K562 (cell line): ENCODE measurements around the gene GIPC3. TPM values are rescaled to one million over a fixed set of nuclear protein-coding genes. Genes with fewer than 3 reads are reported as not detected.

Experiments
- ATAC-seq: fragments of 200-7000 bp; cut with Tn5 transposase; 3 replicates; pipeline ENCODE4 v1.9.1; 2020; ENCODE audit warnings: moderate library complexity
- BruUV-seq: library from RNA; stranded (reverse); fragments of 400-500 nt; replicated peaks from 2 replicates; lab custom pipeline; 2021; lab: Mats Ljungman, UMichigan
- CTCF ChIA-PET: fragments of 300-600 bp; formaldehyde crosslinking; extraction: SDS; loops from one replicate; lab custom pipeline; 2021; ENCODE audit warnings: low intra/inter-chr PET ratio; lab: Yijun Ruan, JAX
- POLR2A ChIA-PET: fragments of 300-600, 350-650 bp; sonication (Branson Sonifier 250); formaldehyde crosslinking; extraction: SDS; loops from one replicate; lab custom pipeline; 2021; ENCODE audit warnings: antibody characterized with exemption, inconsistent platforms; lab: Yijun Ruan, JAX
- DNase-seq, 4 experiments: peaks; one replicate each; pipeline versions ENCODE4 v3.0.0 to v3.0.0-alpha.2; 2011 to 2018; ENCODE audit warnings: low spot score in 3 of 4, mixed read lengths in 3 of 4; ENCODE audit errors: extremely low read depth in 1 of 4
- FAIRE-seq: peaks from 2 replicates; lab custom pipeline; 2011; peaks lifted over from hg19 to GRCh38; lab: Jason Lieb, UNC
- H2AFZ ChIP-seq: 2 replicates; pipeline ENCODE4 v1.6.0; 2011; ENCODE audit warnings: low read depth, low read length, control low read depth, inconsistent platforms
- H3K27ac ChIP-seq: fragments of 200-600 bp; 3 replicates; pipeline ENCODE4 v1.8.0; 2011; ENCODE audit warnings: low read depth, mild to moderate bottlenecking, control low read depth, inconsistent platforms, low read length, moderate library complexity, mixed read lengths; ENCODE audit errors: extremely low read depth
- H3K27me3 ChIP-seq, 2 experiments: fragments of 300-600 bp in 1 of 2; 2 replicates in 1 of 2; 3 replicates in 1 of 2; pipeline versions ENCODE4 v1.6.0 to v1.8.0; 2011; ENCODE audit warnings: inconsistent platforms in 2 of 2, low read length in 2 of 2, mild to moderate bottlenecking in 1 of 2, mixed read lengths in 1 of 2, moderate library complexity in 1 of 2; ENCODE audit not compliant: control insufficient read depth in 2 of 2, insufficient read depth in 2 of 2
- H3K36me3 ChIP-seq: fragments of 300-600 bp; 3 replicates; pipeline ENCODE4 v1.8.0; 2011; ENCODE audit warnings: mild to moderate bottlenecking, low read length, inconsistent platforms; ENCODE audit not compliant: control insufficient read depth, insufficient read depth
- H3K4me1 ChIP-seq, 2 experiments: fragments of 200-600 bp in 1 of 2; replicated peaks in 1 of 2; 2 replicates in 1 of 2; 3 replicates in 1 of 2; pipeline versions ENCODE4 v1.5.1 to v1.8.0; 2011; ENCODE audit warnings: inconsistent platforms in 2 of 2, low read length in 2 of 2, mild to moderate bottlenecking in 1 of 2, mixed read lengths in 1 of 2, moderate library complexity in 1 of 2; ENCODE audit not compliant: control insufficient read depth in 2 of 2, insufficient read depth in 2 of 2
- H3K4me2 ChIP-seq: 2 replicates; pipeline ENCODE4 v1.6.1; 2011; ENCODE audit warnings: low read length, control low read depth, inconsistent platforms, mixed read lengths; ENCODE audit not compliant: insufficient read depth
- H3K4me3 ChIP-seq: fragments of 200-600 bp; sonication (generic), shearing (Covaris generic); 2 replicates; pipeline ENCODE4 v1.5.1; 2016; ENCODE audit warnings: control low read depth, inconsistent platforms
- H3K79me2 ChIP-seq: fragments of 200-600 bp; 3 replicates; pipeline ENCODE4 v1.8.0; 2011; ENCODE audit warnings: low read length, inconsistent platforms; ENCODE audit not compliant: control insufficient read depth, insufficient read depth
- H3K9ac ChIP-seq, 2 experiments: 2 replicates each; pipeline versions ENCODE4 v1.6.0 to v1.6.1; 2011; ENCODE audit warnings: low read depth in 2 of 2, low read length in 2 of 2, control low read depth in 1 of 2, inconsistent platforms in 1 of 2, mild to moderate bottlenecking in 1 of 2, mixed read lengths in 1 of 2; ENCODE audit not compliant: insufficient read depth in 1 of 2
- H3K9me1 ChIP-seq: one replicate; pipeline ENCODE4 v1.6.0; 2011; ENCODE audit warnings: inconsistent platforms, mild to moderate bottlenecking, low read length, moderate library complexity; ENCODE audit not compliant: control insufficient read depth, insufficient read depth
- H3K9me3 ChIP-seq: replicated peaks from 2 replicates; pipeline ENCODE4 v1.5.1; 2011; ENCODE audit warnings: low read depth, low read length, inconsistent platforms; ENCODE audit not compliant: control insufficient read depth, insufficient read depth
- H4K20me1 ChIP-seq: replicated peaks from 2 replicates; pipeline ENCODE4 v1.6.1; 2011; ENCODE audit warnings: low read length, inconsistent platforms, mixed read lengths; ENCODE audit not compliant: control insufficient read depth, insufficient read depth
- ASH1L ChIP-seq: fragments of 450-650 bp; IDR thresholded peaks from 2 replicates; pipeline ENCODE4 v1.6.1; 2018; ENCODE audit warnings: borderline replicate concordance, mild to moderate bottlenecking, low read depth; ENCODE audit not compliant: partially characterized antibody
- BCOR ChIP-seq: fragments of 450-650 bp; IDR thresholded peaks from 2 replicates; pipeline ENCODE4 v1.6.1; 2016
- CAMTA2 ChIP-seq: fragments of 250-450 bp; sonication (Bioruptor Pico); conservative IDR thresholded peaks from 2 replicates; pipeline ENCODE4 v1.5.1; 2022
- CCNT2 ChIP-seq: IDR thresholded peaks from 2 replicates; pipeline ENCODE4 v1.6.1; 2011; ENCODE audit warnings: borderline replicate concordance, low read depth, mild to moderate bottlenecking, moderate library complexity, mixed read lengths, low read length; ENCODE audit not compliant: insufficient read length; ENCODE audit errors: extremely low read depth
- CEBPG ChIP-seq, 3 experiments: fragments of 200-800 bp in 1 of 3; sonication (Bioruptor generic) in 1 of 3; sonication (generic) in 1 of 3; formaldehyde crosslinking in 1 of 3; IDR thresholded peaks in 2 of 3; conservative IDR thresholded peaks in 1 of 3; 2 replicates each; pipeline versions ENCODE4 v1.6.1 to v1.8.0; 2016 to 2022; ENCODE audit warnings: missing compliant biosample characterization in 2 of 3, missing genetic modification characterization in 2 of 3, mild to moderate bottlenecking in 1 of 3, missing genetic modification reagents in 1 of 3
- DMBX1 ChIP-seq: fragments of 250-450 bp; sonication (Bioruptor Pico); IDR thresholded peaks from 2 replicates; pipeline ENCODE4 v1.8.0; 2022; ENCODE audit warnings: inconsistent platforms, mild to moderate bottlenecking, moderate library complexity, borderline replicate concordance
- ELF1 ChIP-seq: fragments of 200-800 bp; sonication (Bioruptor generic); IDR thresholded peaks from 2 replicates; pipeline ENCODE4 v1.6.1; 2016; ENCODE audit warnings: missing genetic modification characterization, missing compliant biosample characterization
- HSF4 ChIP-seq: fragments of 250-450 bp; sonication (Bioruptor Pico); IDR thresholded peaks from 2 replicates; pipeline ENCODE4 v2.1.2; 2022; ENCODE audit warnings: mild to moderate bottlenecking, moderate library complexity, borderline replicate concordance
- MEIS2 ChIP-seq: fragments of 450-650 bp; IDR thresholded peaks from 2 replicates; pipeline ENCODE4 v1.6.1; 2014; ENCODE audit warnings: mild to moderate bottlenecking; ENCODE audit not compliant: partially characterized antibody
- MTA3 ChIP-seq: fragments of 450-650 bp; formaldehyde crosslinking; IDR thresholded peaks from 2 replicates; pipeline ENCODE4 v1.6.1; 2017; ENCODE audit warnings: mild to moderate bottlenecking, borderline replicate concordance
- RBM22 ChIP-seq: fragments of 200-400 bp; formaldehyde crosslinking; IDR thresholded peaks from 2 replicates; pipeline ENCODE4 v1.6.1; 2018; ENCODE audit warnings: low read length, low read depth; ENCODE audit not compliant: poor library complexity, severe bottlenecking
- RBM25 ChIP-seq: fragments of 200-400 bp; formaldehyde crosslinking; IDR thresholded peaks from 2 replicates; pipeline ENCODE4 v1.6.1; 2018; ENCODE audit warnings: low read length, low read depth, moderate library complexity; ENCODE audit not compliant: severe bottlenecking
- SP1 ChIP-seq: sonication (generic); formaldehyde crosslinking; IDR thresholded peaks from 2 replicates; pipeline ENCODE4 v1.8.1; 2022; ENCODE audit warnings: mild to moderate bottlenecking, missing genetic modification reagents
- ZFP36 ChIP-seq: fragments of 150-350 bp; IDR thresholded peaks from 2 replicates; pipeline ENCODE4 v1.6.1; 2018; ENCODE audit warnings: low read length, low read depth; ENCODE audit not compliant: partially characterized antibody
- ZNF384 ChIP-seq: IDR thresholded peaks from 2 replicates; pipeline ENCODE4 v1.6.1; 2012; ENCODE audit warnings: low read depth, low read length, improper control_type of control experiment
- ZNF431 ChIP-seq: sonication (generic); formaldehyde crosslinking; IDR thresholded peaks from 2 replicates; pipeline ENCODE4 v1.8.0; 2022; ENCODE audit warnings: mild to moderate bottlenecking, missing genetic modification reagents
- WGBS: fragments of 100-300 bp; shearing (Covaris generic); methylation state at CpG from one replicate; pipeline ENCODE4 v1.1.6; 2016; ENCODE audit warnings: low coverage, mixed read lengths; ENCODE audit not compliant: insufficient coverage; ENCODE audit errors: missing lambda C conversion rate; 5-methylcytosine and 5-hydroxymethylcytosine counted together
- in situ Hi-C: fragments of 300-500 bp; cut with MboI; formaldehyde crosslinking; loops from 4 replicates; pipeline ENCODE4 v1.15.0; 2018; ENCODE audit warnings: inconsistent platforms, mixed read lengths
- intact Hi-C: fragments of 100-400 bp; cut with micrococcal nuclease; formaldehyde crosslinking; loops from 2 replicates; pipeline ENCODE4 v1.14.2; 2022
- polyA plus RNA-seq, 8 experiments: library from polyadenylated mRNA; depleted of rRNA in 4 of 8; stranded (reverse) in 5 of 8; unstranded in 3 of 8; fragments of >200 nt; fragmentation: Nextera tagmentation in 2 of 8; fragmentation: Illumina TruSeq in 1 of 8; extraction: Ambion mirVana in 2 of 8; extraction: Trizol in 1 of 8; gene quantifications; 2 replicates each; pipeline versions ENCODE4 v1.2.1 to v1.2.3, GENCODE V29; 2011 to 2014; ENCODE audit warnings: inconsistent platforms in 1 of 8, missing spikeins in 1 of 8
- total RNA-seq, 7 experiments: library from RNA; depleted of rRNA in 6 of 7; stranded (reverse); fragments of >200 nt in 6 of 7; fragmentation: Illumina TruSeq in 2 of 7; extraction: Trizol in 2 of 7; gene quantifications; 2 replicates each; pipeline versions ENCODE4 v1.2.1 to v1.2.3, GENCODE V29; 2011 to 2021; ENCODE audit warnings: low replicate concordance in 1 of 7
- TF ChIP-seq, protein P1 (sequence below): fragments of 450-650 bp; IDR thresholded peaks from 2 replicates; pipeline ENCODE4 v1.6.1; 2018; ENCODE audit not compliant: partially characterized antibody

Gene GIPC3
- total and polyA plus RNA-seq, 9 of the 15 experiments (the other 6 are each of a cell fraction or from before 2014, with no cell fraction given), result 0.03 to 3.6 (median 1.5) TPM; not detected in 1

GRCh38 chr19:3563709-3564524 is 21.4 kb upstream of the GIPC3 start:
- no peak for DNase-seq
- Histone ChIP-seq H3K4me1 (peaks cover 15 to 59% of the 10 kb centered on the region in 2 experiments; a peak in 4 of 5 replicates), H3K79me2 (no peaks in the 10 kb centered on the region), H3K9me3 (no peaks in the 10 kb centered on the region), H3K27ac (no peak overlapping the region), H3K27me3 (no peaks in the 10 kb centered on the region), H3K4me3 (no peak overlapping the region), H3K36me3 (no peaks in the 10 kb centered on the region), H3K9me1 (no peaks in the 10 kb centered on the region), H3K4me2 (no peak overlapping the region), H2AFZ (no peak overlapping the region), H3K9ac (peak overlapping the region in 1 of 2 experiments; percentile 55; a peak in 1 of 4 replicates), H4K20me1 (no peaks in the 10 kb centered on the region)
- in situ Hi-C loops, result no loop called here
- ChIA-PET CTCF (no interaction called here), POLR2A (no interaction called here)
- no peak for FAIRE-seq
- no TSS peak for BruUV-seq
- WGBS, result 79% methylated on average over 13 of the region's 17 CpGs
- no peak for ATAC-seq
- intact Hi-C loops, result no loop called here
- no peak for TF ChIP-seq DMBX1 (CRISPR knock-in tag)
- TF ChIP-seq ZFP36, result peak; percentile 77
- no peak for TF ChIP-seq ELF1 (tag)
- no peak for TF ChIP-seq CEBPG (CRISPR knock-in tag; IDR thresholded peaks at IDR 0.05)
- TF ChIP-seq CEBPG (tag; conservative IDR thresholded peaks at IDR 0.05 in 1 of 2, IDR thresholded peaks at IDR 0.05 in 1 of 2), result no peak
- TF ChIP-seq, protein P1, sequence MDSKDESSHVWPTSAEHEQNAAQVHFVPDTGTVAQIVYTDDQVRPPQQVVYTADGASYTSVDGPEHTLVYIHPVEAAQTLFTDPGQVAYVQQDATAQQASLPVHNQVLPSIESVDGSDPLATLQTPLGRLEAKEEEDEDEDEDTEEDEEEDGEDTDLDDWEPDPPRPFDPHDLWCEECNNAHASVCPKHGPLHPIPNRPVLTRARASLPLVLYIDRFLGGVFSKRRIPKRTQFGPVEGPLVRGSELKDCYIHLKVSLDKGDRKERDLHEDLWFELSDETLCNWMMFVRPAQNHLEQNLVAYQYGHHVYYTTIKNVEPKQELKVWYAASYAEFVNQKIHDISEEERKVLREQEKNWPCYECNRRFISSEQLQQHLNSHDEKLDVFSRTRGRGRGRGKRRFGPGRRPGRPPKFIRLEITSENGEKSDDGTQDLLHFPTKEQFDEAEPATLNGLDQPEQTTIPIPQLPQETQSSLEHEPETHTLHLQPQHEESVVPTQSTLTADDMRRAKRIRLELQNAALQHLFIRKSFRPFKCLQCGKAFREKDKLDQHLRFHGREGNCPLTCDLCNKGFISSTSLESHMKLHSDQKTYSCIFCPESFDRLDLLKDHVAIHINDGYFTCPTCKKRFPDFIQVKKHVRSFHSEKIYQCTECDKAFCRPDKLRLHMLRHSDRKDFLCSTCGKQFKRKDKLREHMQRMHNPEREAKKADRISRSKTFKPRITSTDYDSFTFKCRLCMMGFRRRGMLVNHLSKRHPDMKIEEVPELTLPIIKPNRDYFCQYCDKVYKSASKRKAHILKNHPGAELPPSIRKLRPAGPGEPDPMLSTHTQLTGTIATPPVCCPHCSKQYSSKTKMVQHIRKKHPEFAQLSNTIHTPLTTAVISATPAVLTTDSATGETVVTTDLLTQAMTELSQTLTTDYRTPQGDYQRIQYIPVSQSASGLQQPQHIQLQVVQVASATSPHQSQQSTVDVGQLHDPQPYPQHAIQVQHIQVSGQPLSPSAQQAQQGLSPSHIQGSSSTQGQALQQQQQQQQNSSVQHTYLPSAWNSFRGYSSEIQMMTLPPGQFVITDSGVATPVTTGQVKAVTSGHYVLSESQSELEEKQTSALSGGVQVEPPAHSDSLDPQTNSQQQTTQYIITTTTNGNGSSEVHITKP, result peak; percentile 78
- peak; percentile 50 for TF ChIP-seq RBM25
- TF ChIP-seq ASH1L, result no peak
- no peak for TF ChIP-seq CAMTA2 (CRISPR knock-in tag)
- no peak for TF ChIP-seq ZNF384
- TF ChIP-seq BCOR, result peak; percentile 89
- no peak for TF ChIP-seq RBM22
- TF ChIP-seq SP1 (CRISPR knock-in tag), result no peak
- no peak for TF ChIP-seq ZNF431
- no peak for TF ChIP-seq CCNT2
- TF ChIP-seq MTA3, result no peak
- no peak for TF ChIP-seq HSF4 (CRISPR knock-in tag)
- TF ChIP-seq MEIS2, result no peak
